Measurements from ENCODE around the gene ABHD10.
"Not testable (repeated sequence)": the region's sequence is repeated elsewhere in the genome, so short reads cannot be mapped to it uniquely, and the experiment has no call there.

Gene ABHD10

DNA sequence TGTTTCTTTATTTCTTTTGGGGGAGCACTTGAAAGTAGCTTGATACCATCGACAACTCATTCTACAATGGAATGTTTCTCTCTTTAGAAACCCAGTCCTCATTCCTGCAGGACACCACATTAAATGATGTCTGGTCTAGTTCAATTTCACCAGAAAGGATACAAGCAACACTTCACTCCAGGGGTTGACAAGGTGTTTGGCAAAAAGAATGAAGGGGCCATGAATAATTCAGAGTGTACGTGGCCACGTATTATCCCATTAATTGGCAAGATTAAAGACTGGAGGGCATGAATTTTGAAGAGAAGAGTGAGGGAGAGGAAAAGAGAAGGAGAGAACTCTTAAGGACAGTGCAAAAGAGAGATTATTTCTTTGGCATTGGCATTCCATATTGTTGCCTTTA, 56.4 kb downstream of the ABHD10 start:
- no peak for DNase-seq

DNA sequence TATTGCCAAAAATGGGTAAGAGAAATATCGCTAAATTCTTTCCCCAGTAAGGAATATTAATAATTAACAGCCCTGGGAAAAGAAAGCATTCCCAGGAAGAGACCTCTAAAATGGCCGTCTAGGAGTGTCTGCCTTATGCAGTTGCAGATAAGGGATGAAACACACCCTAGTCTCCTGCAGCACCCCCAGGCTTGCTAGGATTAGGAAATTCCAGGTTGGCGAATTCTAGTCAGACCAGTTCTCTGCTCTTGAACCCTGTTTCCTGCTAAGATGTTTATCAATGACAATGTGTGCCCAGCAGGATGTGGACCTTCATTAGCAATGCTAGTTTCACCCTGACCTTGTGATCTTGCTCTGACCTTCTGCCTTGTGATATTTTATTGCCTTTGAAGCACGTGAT, 58.4 kb downstream of the ABHD10 start:
- not testable (repeated sequence) for DNase-seq

DNA sequence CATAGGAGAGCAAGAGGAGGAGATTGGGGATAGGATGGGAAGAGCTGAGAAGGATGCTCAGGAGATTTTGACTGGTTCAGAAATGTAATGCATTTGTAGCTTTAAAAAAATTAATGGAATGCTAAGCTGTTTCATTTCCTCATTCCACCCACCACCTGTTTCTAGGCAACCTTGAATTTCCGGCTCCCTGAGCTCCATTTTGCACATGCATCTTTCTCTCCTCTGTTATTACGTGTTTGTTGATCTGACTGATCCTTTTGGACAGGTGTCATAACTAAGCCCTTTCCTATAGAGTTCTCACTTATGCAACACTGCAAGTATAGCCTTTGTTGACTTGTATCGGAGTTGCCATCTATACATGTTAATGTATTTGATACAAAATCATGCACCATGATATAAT, 60.0 kb downstream of the ABHD10 start:
- DNase-seq = no peak

DNA sequence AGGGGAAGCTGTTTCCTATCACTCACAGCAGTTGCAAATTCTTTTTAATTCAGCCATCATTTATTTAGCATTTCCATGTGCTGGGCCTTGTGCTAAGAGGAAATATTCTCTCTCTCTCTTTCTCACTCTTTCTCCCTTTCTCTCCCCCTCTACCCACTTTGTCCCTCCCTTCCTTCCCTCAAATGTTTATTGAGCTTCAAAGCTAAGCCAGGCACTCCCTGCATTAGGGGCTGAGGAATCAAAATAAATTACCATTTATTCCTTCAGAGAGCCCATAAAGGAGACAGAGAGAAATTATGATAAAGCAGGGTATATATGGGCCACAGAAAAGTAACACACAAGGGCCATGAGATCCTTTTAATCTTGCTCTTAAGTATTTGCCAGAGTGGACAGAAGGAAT, 62.5 kb downstream of the ABHD10 start:
- DNase-seq = no peak

DNA sequence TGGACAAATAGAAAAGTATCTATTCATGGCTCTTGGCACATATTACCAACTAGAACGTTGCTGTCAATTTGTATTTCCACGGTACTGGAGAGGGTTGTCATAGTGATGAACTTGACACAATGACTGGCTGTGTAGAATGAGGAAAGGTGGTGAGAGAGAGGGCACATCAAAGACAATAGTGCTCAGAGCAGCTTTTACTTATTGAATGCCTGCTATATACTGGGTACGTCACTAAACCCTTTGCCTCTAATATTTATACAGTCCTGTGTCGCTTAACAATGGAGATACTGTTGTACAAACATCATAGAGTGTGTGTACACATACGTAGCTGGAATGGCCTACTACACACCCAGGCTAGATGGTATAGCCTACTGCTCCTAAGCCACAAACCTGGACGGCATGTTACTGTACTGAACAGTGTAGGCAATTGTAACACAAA, 64.0 kb downstream of the ABHD10 start:
- no peak for DNase-seq
